NCI-H69 (cell line): ENCODE results near the gene MNAT1.
"Not testable (repeated sequence)": the region's sequence is repeated elsewhere in the genome, so short reads cannot be mapped to it uniquely, and the experiment has no call there.

ENCODE experiments used
- DNase-seq: peaks from one replicate; lab custom pipeline; 2025; lab: John Stamatoyannopoulos, UW

The MNAT1 gene

DNA sequence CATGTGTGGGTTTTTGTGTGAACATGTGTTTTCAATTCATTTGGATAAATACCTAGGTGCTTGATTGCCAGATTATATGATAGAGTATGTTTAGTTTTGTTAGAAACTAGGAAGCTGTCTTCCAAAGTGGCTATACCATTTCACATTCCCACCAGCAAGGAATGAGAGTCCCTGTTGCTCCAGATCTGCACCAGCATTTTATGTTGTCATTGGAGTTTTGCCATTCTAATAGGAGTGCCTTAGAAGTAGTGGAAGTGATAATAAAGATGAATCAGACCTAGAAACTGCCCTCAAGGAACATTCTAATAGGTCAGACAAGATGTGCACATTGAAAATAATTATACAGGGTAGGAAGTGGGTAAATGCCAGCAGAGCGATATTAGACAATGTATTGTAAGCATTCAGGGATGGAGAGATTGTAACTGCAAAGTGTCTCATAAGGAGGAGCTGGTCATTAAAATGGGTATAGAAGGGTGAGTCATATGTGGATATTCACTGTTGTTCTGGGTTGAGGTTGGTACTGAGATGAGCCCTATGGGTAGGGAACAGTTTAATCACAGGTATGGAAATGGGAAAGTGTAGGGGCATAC, 71.4 kb downstream of the MNAT1 start:
- no peak for DNase-seq

DNA sequence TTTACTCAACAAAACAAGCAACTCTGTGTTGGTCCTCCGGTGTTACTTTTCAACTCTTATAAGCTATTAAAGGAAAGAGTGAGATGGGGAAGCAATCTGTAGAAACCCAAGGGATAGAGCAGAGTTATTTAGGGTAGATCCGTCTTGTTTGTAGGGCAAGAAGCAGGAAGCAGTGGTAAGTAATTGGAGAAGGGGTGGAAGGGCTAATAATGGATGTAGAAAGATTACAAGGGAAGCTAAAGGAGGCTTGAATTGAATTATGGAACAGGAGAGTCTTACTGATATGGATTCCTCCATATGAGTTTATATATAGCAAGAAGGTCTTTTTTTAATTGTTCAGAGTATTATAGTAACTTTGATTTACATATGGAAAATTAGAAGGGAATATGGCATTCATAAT, 72.7 kb downstream of the MNAT1 start:
- no peak for DNase-seq

DNA sequence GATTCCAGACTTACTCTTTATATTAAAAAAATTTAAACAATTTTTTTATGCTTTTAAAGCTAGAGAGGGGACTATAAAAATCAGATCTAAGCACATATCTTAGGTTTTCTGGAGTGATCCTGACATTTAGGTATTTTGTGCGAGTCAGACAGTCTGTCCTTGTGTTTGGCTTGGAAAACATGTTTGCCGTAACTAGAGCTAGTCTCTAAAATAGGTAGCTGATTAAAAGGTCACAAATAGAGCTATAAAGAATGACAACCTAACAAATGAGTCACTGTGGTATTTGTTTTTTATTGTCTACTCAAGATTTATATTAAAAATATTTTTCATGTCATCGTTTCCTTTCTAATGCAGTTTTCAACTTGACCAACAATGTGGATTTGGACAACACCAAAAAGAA, 73.4 kb downstream of the MNAT1 start:
- DNase-seq = no peak

DNA sequence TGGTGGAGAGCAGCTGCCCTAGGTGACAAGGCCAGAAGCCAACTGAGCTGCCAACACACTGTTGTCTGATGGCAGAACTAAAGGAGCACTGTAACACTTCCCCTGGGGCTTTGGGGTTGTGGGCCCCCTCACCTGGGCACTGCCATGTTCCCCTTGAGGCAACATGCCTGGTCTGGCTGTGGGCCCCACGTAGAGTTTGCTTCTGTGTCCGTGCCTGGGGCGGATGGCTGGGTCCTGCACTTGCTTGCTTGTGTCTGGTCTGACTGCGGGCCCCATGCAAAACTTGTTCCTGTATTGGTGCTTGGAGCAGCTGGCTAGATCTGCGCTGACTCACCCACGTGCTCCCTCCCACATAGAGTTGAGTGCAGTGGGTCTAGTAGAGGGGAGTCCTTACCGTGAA, 78.4 kb downstream of the MNAT1 start:
- DNase-seq = no peak

DNA sequence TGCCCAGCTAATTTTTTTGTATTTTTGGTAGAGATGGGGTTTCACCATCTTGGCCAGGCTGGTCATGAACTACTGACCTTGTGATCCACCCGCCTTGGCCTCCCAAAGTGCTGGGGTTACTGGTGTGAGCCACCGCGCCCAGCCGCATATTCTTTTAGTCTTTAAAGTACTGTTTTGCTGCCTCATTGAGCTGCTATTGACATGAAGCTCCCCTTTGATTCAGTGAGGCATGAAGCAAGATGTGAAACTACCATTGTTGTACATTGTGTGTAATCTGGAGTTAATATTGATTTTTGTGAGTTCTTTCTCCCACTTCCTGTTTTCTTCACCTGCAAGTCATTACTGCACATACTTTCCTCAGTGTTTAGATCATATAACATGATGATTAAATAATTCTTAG, 80.8 kb downstream of the MNAT1 start:
- DNase-seq = peak; percentile 11

DNA sequence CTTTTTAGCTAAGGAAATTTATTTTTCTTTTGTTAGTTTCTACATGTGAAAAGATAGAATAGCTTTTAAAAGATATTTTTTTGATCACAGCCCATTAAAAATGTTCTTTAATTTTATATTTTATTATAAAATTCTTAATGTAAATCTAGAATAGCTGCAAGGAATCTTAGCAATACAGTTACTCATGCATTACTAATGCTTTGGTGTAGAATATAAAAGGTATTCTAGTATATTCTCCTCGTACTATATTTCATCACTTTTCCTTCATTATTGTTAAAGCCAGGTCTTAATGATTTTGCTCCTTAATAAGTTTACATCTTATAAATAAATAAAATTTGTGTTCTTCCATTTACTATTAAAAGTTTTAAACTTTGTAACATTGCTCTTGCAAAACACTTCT, 82.6 kb downstream of the MNAT1 start:
- DNase-seq = no peak

DNA sequence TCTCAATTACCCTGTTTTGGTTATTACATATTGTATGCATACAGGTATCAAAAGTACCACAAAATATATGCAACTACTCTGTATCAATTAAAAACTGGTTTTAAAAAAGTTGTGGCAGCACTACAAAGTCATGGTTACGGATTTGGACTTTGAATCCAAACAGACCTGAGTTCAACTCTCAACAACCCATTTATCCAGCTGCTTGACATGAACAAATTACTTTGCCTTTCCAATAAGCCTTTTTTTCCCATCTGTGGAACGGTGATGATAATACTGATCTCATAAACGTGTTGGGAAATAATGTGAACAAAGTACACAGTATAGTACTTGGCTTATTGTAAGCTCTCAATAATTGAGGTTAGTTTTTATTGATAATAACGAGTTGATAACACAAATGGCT, 85.0 kb downstream of the MNAT1 start:
- no peak for DNase-seq

DNA sequence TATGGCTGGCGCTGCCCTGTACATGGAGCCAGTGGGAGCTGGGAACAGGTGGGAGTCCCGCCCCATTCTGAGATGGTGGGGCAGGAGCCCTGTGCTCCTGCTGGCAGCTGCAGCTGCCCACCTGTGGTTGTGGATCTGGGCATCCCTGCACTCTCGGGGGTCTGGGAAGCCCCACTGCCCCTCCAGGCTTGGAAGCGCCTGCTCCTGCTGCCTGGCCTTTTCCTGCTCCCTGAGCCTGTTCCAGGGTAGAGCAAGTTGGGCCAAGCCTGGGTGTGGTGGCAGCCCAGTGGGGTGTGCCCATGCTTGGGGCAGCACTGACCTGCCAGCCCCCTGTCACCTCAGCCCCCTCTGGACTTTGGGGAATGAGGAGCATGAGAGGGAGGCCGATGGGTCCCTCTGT, 104.0 kb downstream of the MNAT1 start:
- DNase-seq = no peak

DNA sequence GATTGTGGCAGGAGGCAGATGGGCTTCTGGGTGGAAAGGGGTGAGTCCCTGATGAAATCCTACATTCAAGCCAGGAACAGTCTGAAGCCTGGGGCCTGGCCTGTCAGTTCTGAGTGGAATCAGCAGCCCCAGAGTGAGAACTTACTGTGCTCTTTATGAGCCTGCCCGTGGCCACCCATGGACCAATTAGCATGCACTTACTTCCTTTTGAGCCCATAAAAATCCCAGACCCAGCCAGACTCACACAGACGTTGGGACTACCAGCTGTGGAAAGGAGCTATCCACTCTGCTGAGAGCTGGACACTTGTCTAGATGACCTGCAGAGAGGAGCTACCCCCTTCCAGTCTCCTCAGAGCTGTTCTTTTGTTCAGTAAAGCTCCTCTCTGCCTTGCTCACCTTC, 104.5 kb downstream of the MNAT1 start:
- DNase-seq = no peak

DNA sequence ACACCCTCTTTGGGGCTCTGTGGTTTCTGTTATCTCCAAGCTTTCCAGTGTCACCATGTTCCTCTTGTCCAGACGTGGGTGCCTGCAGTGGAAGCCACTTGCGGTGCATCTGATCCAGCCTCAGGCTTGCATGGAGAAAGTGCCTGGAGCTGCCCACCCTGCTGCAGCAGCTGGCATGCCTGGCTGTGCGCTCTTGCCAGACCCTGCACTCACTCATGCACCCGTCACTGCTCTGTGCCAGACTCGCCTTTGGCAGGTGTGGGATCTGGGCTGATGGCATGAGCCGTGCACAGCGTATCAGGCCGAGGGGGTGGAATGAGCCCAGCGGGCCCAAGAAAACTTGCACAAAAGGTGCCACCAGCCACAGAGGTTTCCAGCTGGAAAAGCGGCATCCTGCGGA, 105.1 kb downstream of the MNAT1 start:
- no peak for DNase-seq

DNA sequence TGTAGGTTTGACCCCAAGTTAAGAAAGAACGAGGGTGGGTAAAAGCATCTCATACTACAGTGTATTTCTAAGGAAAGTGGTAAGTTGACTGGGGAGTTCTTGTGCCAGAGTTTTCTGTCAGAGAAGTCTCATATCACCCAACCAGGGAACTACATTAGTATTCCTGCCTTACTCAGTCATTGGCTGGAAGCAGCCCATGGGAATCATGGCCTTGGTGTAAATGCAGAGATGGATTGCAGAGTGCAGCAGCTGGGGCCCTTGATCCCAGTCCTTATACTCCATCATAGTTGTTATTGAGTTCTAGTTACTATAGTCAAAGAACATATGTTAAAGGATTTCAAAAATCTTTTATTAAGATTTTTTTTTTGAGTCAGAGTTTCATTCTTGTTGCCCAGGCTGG, 105.8 kb downstream of the MNAT1 start:
- no peak for DNase-seq

DNA sequence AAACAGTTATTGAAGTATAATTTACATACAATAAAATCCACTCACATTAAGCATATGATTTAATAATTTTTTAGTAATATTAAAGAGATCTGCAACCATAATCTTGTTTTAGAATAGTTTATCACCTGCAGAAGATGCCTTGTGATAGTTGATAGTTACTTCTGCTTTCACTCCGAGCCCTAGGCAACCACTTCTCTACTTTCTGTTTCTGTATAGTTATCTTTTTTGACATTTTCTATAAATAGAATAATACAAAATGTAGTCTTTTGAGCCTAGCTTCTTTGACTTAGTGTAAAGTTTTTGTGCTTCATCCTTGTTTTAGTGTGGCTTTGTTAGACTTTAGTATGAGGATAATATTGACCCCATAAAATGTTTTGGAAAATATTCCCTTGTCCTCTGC, 111.0 kb downstream of the MNAT1 start:
- no peak for DNase-seq

DNA sequence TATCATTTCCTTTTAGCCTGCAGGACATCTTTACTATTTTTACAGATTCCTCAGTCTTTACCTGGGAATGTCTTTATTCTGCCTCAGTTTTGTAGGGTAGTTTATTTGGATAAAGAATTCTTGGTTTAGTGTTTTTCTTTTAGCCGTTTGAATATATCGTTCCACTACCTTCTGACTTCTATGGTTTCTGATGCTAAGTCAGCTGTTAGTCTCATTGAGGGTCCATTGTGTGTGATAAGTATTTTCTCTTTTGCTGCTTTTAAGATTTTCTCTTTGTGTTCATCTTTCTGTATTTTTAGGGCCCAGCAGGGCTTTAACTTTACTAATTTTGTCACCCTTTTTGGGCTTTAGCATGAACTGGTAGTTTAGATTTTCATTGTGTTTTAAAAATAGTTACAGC, 113.5 kb downstream of the MNAT1 start:
- DNase-seq = no peak

DNA sequence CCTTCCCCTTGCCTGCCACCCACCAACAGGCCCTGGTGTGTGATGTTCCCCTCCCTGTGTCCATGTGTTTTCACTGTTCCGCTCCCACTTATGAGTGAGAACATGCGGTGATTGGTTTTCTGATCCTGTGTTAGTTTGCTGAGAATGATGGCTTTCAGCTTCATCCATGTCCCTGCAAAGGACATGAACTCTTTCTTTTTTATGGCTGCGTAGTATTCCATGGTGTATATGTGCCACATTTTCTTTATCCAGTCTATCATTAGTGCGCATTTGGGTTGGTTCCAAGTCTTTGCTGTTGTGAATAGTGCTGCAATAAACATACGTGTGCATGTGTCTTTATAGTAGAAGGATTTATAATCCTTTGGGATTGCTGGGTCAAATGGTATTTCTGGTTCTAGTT, 117.1 kb downstream of the MNAT1 start:
- DNase-seq = not testable (repeated sequence)

DNA sequence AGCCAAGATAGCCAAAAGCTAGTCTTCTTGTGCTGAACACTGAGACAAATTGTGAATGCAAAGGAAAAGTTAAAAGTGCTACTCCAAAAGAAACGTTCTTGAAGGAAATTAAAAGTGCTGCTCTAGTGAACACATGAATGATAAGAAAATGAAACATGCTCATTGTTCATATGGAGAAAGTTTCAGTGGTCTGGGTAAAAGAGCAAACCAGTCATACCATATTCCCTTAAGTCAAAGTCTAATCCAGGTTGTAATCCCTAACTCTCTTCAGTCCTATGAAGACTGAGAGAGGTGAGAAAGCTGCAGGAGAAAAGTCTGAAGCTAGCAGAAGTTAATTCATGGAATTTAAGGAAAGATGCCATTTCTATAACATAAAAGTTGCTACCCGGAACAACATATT, 121.5 kb downstream of the MNAT1 start:
- no peak for DNase-seq

DNA sequence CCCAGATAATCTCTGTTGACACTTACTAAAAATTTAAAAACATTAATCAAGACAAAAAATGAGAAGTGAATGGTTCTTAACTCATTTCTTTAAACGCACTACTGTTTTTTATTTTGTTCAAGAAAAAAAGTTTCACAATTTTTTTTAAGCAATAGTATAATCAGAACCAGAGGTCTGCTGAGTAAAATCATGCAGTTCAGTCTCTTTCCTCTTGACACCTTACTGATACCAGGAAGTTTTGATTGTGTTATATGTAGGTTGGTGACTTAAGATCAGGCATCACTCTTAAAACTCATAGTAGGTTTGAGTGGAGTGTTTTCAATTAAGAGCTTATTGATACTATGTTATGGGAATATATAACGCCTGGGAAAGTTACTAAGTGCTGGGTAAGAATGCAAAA, 125.0 kb downstream of the MNAT1 start:
- DNase-seq = no peak

DNA sequence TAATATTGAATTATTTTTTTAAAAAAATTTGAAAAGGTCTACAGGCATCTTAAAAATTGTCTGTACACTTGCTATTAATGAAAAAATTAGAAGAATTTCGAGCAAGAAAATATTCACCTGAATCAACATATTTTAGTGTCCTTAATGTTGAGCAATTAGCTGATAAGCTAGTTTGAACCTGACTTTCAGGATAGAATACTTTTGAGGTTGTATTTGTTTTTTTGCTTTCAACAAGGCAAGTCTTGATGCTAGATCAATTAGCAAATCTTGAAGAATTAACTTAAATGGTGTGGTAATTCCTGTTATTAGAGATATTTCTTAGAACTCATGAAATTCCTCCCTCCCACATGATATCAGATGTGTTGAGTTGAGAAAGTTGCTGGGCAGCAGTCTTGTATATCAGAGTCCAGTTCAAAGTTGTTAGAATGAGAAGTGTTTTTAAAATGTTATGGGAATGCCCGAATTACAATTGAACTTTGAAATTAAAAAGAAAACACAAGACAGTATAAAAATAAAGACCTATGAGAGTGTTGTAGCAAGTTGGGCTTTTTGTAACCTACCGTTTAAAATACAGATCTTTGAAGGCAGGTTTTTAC, 127.1 kb downstream of the MNAT1 start:
- DNase-seq = no peak

DNA sequence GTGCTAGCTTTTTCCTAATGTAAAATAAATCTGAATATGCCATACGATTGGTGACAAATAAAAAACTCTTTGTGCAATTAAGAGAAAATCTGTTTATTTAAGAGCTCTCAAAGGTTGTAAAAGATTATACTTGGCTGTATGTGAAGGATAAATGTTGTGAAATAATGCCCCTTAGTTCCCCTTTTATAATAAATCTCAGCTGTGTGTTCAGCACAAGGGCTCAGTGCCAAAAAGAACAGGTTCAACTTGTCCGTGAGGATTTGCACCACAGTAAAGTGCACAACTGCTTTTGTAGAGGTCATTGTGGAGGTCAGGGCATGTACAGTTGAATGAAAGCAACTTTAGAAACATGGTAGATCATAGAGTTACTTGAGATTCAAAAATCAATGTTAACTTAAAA, 127.7 kb downstream of the MNAT1 start:
- DNase-seq = peak; percentile 63

DNA sequence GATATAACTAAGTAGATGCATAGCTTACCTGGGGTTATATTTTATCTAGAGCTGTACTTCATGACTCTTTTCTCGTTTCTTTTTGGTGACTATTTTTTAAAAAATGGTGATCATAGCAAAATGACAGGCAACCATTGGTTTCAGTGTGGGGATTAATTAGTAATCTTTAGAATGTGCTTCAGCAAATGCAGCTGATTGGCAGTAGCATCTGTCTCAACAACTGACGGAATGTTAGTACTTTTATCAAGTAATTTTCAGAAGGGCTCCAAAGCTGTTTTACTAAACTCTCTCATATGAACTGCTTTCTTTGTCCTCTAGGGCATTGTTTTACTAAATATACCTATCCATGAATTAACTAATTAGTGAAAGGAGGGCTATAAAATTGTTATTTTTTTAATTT, 128.7 kb downstream of the MNAT1 start:
- no peak for DNase-seq

DNA sequence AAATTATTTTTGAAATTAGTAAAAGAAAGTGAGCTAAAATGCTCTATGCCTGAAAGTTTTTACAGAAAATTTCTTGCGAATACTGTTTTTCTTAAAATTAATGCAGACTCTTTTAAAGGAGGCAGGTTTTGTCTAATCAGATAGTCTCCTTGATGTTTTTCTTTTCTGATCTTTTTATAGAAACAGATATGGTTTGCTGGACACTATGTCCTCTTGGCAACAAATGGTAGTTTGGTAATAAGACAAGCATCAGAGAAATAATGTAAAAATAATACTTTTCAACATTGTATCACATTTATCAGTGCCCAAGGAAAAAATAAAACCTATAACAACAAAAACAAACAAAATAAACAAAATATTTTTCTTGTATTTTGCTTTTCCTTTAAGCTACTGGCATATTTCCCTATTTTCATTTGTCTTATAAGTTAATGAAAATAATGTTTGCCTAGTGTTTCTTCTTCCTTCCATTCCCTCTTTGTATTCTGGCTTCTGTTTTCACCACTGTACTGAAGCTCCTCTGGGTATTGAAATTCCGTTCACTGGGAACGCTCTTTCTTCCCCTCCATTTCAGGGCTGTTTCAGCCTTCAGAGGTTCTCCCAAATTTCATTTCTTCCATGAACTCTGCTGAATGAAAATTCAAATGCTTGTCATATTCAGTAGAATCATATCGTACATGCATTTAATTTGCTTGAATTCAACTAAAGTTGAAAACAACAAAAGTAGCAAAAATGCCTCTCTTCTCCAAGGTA, 131.0 kb downstream of the MNAT1 start:
- no peak for DNase-seq

DNA sequence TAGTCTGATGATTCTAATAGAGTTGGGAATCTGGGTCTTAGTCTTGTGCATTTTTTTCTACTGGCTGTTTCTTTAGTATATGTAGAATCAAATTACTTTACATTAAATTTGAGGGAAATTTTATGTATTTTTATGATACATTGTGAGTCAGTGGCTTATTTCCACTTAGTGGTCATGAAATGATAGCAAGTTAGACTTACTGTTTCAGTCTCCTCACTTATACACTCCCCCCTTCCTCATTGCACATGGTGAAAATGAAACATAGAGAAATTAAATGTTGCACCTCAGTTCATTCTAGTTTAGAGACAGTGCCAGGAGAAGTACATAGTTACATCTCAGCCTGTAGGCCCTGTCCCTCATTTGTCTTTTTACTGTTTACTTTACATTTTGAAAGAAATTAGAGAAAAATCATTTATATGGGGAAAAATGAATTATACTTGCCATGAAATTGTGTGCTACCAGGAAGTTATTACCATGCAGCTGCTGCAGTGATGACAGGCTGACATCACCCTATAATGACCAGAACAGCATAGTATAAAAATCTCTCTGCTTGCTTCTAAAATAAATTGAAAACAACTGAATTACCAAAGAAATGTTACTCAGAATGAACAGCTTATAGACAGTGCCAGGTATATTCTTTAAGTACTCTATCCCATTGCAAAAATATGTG, 133.1 kb downstream of the MNAT1 start:
- DNase-seq = peak; percentile 29

DNA sequence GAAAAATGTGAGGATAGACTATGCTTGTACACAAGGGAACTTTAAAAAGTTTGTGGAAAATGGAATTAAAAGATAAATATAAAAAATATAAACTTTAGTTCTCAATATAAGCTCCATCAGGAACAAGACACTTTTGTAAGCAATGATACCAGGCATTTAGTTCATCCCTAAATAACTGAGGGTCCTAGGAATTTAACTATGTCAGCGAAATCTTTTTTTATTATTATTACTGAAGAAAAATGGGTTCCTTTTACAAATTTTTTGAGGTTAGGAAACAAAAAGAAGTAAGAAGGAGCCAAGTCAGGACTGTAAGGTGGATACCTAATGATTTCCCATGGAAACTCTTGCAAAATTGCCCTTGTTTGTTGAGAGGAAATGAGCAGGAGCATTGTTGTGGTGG, 143.6 kb downstream of the MNAT1 start:
- DNase-seq = no peak

DNA sequence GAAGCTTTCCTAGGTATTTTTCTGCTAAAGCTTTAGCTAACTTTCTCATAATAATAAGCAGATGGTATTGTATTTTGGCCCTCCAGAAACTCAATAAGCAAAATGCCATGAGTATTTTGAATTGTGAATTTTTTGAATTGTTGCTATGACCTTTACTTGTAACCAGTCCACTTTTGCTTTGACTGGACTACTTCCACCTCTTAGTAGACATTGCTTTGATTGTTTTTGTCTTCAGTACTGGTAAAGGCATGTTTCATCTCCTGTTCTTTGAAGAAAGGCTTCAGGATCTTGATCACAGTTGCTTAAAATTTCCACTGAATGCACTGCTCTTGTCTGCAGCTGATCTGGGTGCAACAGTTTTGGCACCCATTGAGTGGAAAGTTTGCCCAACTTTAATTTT, 144.0 kb downstream of the MNAT1 start:
- DNase-seq = no peak
